Measurements from ENCODE around the gene SELENON.
"Not testable (repeated sequence)": the region's sequence is repeated elsewhere in the genome, so short reads cannot be mapped to it uniquely, and the experiment has no call there.

Gene SELENON

GRCh38 chr1:25837262-25837875 lies 37.4 kb downstream of the SELENON start:
- peak; percentile 27 for TF ChIP-seq CTCF (IDR thresholded peaks at IDR 0.05; ENCODE audit: low read depth, low read length)
- DNase-seq (ENCODE audit: low read depth in 2 of 2), result peak; percentile 17 to 32
- no peak overlapping the region for H3K4me3 ChIP-seq (replicated peaks in 1 of 2; ENCODE audit: low read depth in 2 of 2, low read length in 2 of 2)

GRCh38 chr1:25839808-25840207 lies 39.8 kb downstream of the SELENON start:
- DNase-seq (ENCODE audit: low read depth in 2 of 2); H3K4me3 ChIP-seq (replicated peaks in 1 of 2; ENCODE audit: low read depth in 2 of 2, low read length in 2 of 2): not testable (repeated sequence)

- no peak overlapping the region for H3K4me3 ChIP-seq (replicated peaks in 1 of 2; ENCODE audit: low read depth in 2 of 2, low read length in 2 of 2)
- DNase-seq (ENCODE audit: low read depth in 2 of 2), result peak in 1 of 2 donors; percentile 10
- TF ChIP-seq CTCF (IDR thresholded peaks at IDR 0.05; ENCODE audit: low read depth, low read length), result no peak
Observed at GRCh38 chr1:25843483-25843882, 43.5 kb downstream of the SELENON start.

GRCh38 chr1:25844536-25845337 lies 44.7 kb downstream of the SELENON start:
- no peak for DNase-seq (ENCODE audit: low read depth in 2 of 2)
- no peak for TF ChIP-seq CTCF (IDR thresholded peaks at IDR 0.05; ENCODE audit: low read depth, low read length)
- no peak overlapping the region for H3K4me3 ChIP-seq (replicated peaks in 1 of 2; ENCODE audit: low read depth in 2 of 2, low read length in 2 of 2)

- DNase-seq (ENCODE audit: low read depth in 2 of 2), result no peak
- no peak overlapping the region for H3K4me3 ChIP-seq (replicated peaks in 1 of 2; ENCODE audit: low read depth in 2 of 2, low read length in 2 of 2)
- no peak for TF ChIP-seq CTCF (IDR thresholded peaks at IDR 0.05; ENCODE audit: low read depth, low read length)
Observed at GRCh38 chr1:25845664-25846063, 45.7 kb downstream of the SELENON start.

GRCh38 chr1:25847929-25848328 lies 47.9 kb downstream of the SELENON start:
- no peak for TF ChIP-seq CTCF (IDR thresholded peaks at IDR 0.05; ENCODE audit: low read depth, low read length)

GRCh38 chr1:25848531-25848930 lies 48.5 kb downstream of the SELENON start:
- TF ChIP-seq CTCF (IDR thresholded peaks at IDR 0.05; ENCODE audit: low read depth, low read length), result no peak
- H3K4me3 ChIP-seq (replicated peaks in 1 of 2; ENCODE audit: low read depth in 2 of 2, low read length in 2 of 2), result no peak overlapping the region
- no peak for DNase-seq (ENCODE audit: low read depth in 2 of 2)

More at GRCh38 chr1:25847929-25848328, 47.9 kb downstream of the SELENON start:
- no peak overlapping the region for H3K4me3 ChIP-seq (replicated peaks in 1 of 2; ENCODE audit: low read depth in 2 of 2, low read length in 2 of 2)
- DNase-seq (ENCODE audit: low read depth in 2 of 2), result no peak

All from cardiac fibroblast (primary cell).